Adrenal gland (tissue), 12 donors: ENCODE results near the gene MVB12B. TPM values are rescaled to one million over a fixed set of nuclear protein-coding genes. Genes with fewer than 3 reads are reported as not detected.
A peak's percentile ranks its signal among the peaks of the same experiment; 100 is the strongest.

Experiments
- DNase-seq, 7 donors: peaks; one replicate each; pipeline ENCODE4 v3.0.0-alpha.2; 2019 to 2020
- H3K27ac ChIP-seq, 5 donors: fragments of 200-600 bp; sonication (generic) in 4 of 5; 1 replicate in 3 of 5; 2 replicates in 2 of 5; pipeline versions ENCODE4 v1.5.1 to v1.8.0; 2016 to 2020; ENCODE audit warnings: mild to moderate bottlenecking in 1 of 5
- H3K27me3 ChIP-seq: fragments of 200-600 bp; 2 replicates; pipeline ENCODE4 v1.8.0; 2021
- H3K36me3 ChIP-seq, 2 donors: fragments of 200-600 bp; replicated peaks in 1 of 2; 1 replicate in 1 of 2; 2 replicates in 1 of 2; pipeline versions ENCODE4 v1.5.1 to v1.8.0; 2018 to 2022
- H3K4me1 ChIP-seq, 2 donors: fragments of 200-600 bp; replicated peaks in 1 of 2; 1 replicate in 1 of 2; 2 replicates in 1 of 2; pipeline versions ENCODE4 v1.5.1 to v1.8.0; 2018 to 2021
- H3K4me3 ChIP-seq, 4 donors: fragments of 200-600 bp; sonication (generic) in 3 of 4; one replicate each; pipeline ENCODE4 v1.5.1; 2016 to 2018
- H3K9me3 ChIP-seq, 3 donors: fragments of 200-600 bp; sonication (generic) in 1 of 3; replicated peaks in 1 of 3; 1 replicate in 2 of 3; 2 replicates in 1 of 3; pipeline versions ENCODE4 v1.5.1 to v1.8.0; 2016 to 2021
- POLR2A ChIP-seq, 2 donors: fragments of 450-650 bp; IDR thresholded peaks; one replicate each; pipeline ENCODE4 v1.6.1; 2017; ENCODE audit warnings: antibody characterized with exemption in 2 of 2, mild to moderate bottlenecking in 2 of 2, moderate library complexity in 1 of 2
- WGBS, 4 donors: extraction: QIAGEN DNeasy Blood & Tissue Kit in 2 of 4; methylation state at CpG; one replicate each; pipeline versions ENCODE4 v1.1.5 to v1.1.7; 2013 to 2017; 5-methylcytosine and 5-hydroxymethylcytosine counted together
- intact Hi-C, 2 donors: fragments of 100-400 bp; cut with DNase I; formaldehyde crosslinking; loops; one replicate each; pipeline versions ENCODE4 v1.14.1 to v1.15.0; 2022 to 2023
- polyA plus RNA-seq, 3 donors: library from polyadenylated mRNA; stranded (reverse); fragments of 200-250 nt in 2 of 3; fragments of 350-450 nt in 1 of 3; fragmentation: Illumina TruSeq in 1 of 3; extraction: RNeasy Lipid Tissue Mini Kit (QIAGEN cat#74804) in 1 of 3; gene quantifications; one replicate each; pipeline ENCODE4 v1.2.3, GENCODE V29; 2013 to 2014
- total RNA-seq, 9 donors: library from RNA; depleted of rRNA in 4 of 9; stranded (reverse); fragments of >200 nt in 4 of 9; fragments of 120-200 nt in 1 of 9; fragmentation: NEBNext Ultra II Directional in 1 of 9; extraction: Animal tissue kit (Norgen Biotek cat#: 25700) in 1 of 9; gene quantifications; one replicate each; pipeline versions ENCODE4 v1.1.0 to v1.2.4, GENCODE V29; 2013 to 2023
- TF ChIP-seq, protein P1 (sequence below), 6 experiments: fragments of 450-650 bp in 4 of 6; fragments of 200-600 bp in 2 of 6; sonication (generic) in 1 of 6; IDR thresholded peaks; 1 replicate in 5 of 6; 2 replicates in 1 of 6; pipeline versions ENCODE4 v1.5.1 to v1.8.0; 2016 to 2021; ENCODE audit warnings: antibody characterized with exemption in 6 of 6, mild to moderate bottlenecking in 2 of 6, moderate library complexity in 1 of 6
- donor health status: healthy with polysubstance abuse.
- donor health status: Bipolar disorder and iron deficiency.
- donor health status: DM: yes; HTN: yes; CAD: no.
- donor health status: DM: no; HTN: no; CAD: no.
- donor health status: DM: no; HTN: no; CAD: no.
- donor health status: DM: yes; HTN: yes; CAD: no.

Gene MVB12B
- total and polyA plus RNA-seq, 12 donors, result 3.7 to 20.5 (median 12.8) TPM

DNA sequence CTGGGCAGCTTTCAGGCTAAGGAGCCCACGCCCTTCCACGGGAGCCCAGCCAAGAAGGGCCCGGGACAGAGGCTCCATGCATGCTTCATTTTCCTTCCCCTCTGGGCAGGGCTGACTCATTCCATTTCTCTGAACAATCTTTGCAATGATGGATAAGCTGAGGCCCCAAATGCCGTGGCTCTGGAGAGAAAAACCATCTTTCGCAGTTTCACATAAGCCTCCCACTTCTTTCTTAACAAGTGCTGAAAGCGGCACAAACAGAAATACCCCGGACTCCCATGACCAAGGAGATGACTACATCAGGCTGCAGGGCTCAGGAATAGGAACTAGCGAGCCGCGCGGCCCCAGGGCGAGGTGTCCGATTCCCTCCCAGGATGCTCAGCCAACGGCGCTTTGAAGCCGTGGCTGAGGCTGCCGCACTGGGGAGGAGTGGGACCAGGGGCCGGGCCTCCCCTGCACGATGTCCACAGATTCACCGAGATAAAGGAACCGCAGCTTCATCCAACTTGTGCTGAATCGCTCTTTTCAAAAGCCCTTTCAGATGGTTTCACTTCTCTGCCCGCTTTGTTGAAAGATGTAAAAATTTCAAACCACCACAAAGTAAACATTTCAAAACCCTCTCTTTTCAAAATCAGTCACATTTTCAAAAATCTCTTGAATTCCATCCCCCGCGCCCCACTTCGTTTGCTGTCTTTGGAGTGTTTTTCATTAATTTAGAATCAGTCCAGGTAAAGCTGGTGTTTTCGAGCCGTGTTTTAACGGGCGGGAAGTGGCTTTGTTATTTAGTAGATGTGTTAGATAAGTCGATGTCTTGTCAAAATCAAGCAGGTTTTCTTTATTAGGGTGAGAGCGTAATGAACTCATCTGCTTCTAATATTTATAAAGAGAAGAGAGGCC lies 190.6 kb downstream of the MVB12B start:
- Histone ChIP-seq H3K27me3 (peaks cover 16% of the 10 kb centered on the region), H3K36me3 (no peaks in the 10 kb centered on the region), H3K4me1 (peaks cover 0 to 30% of the 10 kb centered on the region in 2 donors), H3K27ac (peak overlapping the region in 2 of 5 donors; percentile 62 to 65), H3K9me3 (no peaks in the 10 kb centered on the region), H3K4me3 (peak overlapping the region in 1 of 4 donors; percentile 41)
- 15 to 23% (median 19%) methylated on average over 20 to 32 of the region's 32 CpGs for WGBS, 4 donors
- DNase-seq, result peak in 5 of 7 donors; percentile 32 to 46 (median 38)
- TF ChIP-seq, protein P1, sequence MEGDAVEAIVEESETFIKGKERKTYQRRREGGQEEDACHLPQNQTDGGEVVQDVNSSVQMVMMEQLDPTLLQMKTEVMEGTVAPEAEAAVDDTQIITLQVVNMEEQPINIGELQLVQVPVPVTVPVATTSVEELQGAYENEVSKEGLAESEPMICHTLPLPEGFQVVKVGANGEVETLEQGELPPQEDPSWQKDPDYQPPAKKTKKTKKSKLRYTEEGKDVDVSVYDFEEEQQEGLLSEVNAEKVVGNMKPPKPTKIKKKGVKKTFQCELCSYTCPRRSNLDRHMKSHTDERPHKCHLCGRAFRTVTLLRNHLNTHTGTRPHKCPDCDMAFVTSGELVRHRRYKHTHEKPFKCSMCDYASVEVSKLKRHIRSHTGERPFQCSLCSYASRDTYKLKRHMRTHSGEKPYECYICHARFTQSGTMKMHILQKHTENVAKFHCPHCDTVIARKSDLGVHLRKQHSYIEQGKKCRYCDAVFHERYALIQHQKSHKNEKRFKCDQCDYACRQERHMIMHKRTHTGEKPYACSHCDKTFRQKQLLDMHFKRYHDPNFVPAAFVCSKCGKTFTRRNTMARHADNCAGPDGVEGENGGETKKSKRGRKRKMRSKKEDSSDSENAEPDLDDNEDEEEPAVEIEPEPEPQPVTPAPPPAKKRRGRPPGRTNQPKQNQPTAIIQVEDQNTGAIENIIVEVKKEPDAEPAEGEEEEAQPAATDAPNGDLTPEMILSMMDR (IDR thresholded peaks at IDR 0.05), result no peak
- TF ChIP-seq POLR2A (IDR thresholded peaks at IDR 0.05), result no peak
- intact Hi-C loops, result no loop called here

DNA sequence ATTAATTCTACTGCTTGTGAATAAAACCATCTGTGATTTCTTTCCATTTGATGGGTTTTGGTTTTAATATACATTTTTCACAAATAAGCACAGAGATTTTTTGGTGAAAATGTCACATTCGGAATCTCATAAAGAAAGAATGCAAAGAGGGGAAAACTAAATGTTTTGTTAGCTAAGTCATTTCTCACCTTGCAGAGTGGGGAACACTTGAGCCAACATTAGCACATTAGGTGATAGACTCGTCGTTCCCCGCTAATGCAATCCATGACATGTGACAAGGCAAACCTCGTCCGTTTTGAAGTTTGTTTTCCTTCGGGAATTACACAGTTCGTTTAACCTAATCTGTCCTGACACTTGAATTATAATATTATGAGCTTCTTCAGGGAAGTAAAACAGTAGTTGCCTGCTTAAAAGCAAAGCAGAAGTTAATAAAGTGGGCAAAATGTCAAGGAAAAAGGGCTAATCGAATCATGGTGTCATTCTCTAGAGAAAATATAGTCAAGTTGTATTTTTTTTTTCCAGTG lies 191.3 kb downstream of the MVB12B start:
- TF ChIP-seq, protein P1 (IDR thresholded peaks at IDR 0.05), result no peak
- no peak for TF ChIP-seq POLR2A (IDR thresholded peaks at IDR 0.05)
- Histone ChIP-seq H3K4me1 (peaks cover 0 to 30% of the 10 kb centered on the region in 2 donors), H3K36me3 (no peaks in the 10 kb centered on the region), H3K9me3 (no peaks in the 10 kb centered on the region), H3K27me3 (peaks cover 16% of the 10 kb centered on the region), H3K4me3 (peak overlapping the region in 1 of 4 donors; percentile 41), H3K27ac (no peak overlapping the region)
- intact Hi-C loops, result no loop called here
- DNase-seq, result no peak
- 27 to 37% (median 31%) methylated on average over 9 of the region's 9 CpGs for WGBS, 4 donors

DNA sequence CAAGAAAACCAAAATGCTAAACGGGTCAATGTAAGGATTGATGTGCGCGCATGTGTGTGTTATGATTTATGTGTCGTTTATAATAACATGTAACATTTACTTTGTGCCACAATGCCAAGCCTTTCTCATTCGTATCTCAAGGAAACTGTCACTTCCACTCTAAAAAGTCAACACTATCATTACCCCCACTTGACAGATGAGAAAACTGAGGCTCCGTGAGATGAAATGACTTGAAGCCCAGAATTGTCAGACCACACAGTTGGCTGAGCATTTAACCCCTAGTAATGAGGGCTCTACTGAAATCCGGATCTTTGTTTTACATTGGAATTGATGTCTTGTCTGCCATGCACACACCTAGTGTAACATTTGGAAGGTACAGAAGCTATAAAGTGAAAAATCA lies 192.1 kb downstream of the MVB12B start:
- H3K9me3 ChIP-seq, result no peaks in the 10 kb centered on the region
- H3K4me1 ChIP-seq, result peaks cover 0 to 29% of the 10 kb centered on the region in 2 donors
- intact Hi-C loops, result no loop called here
- no peak overlapping the region for H3K27ac ChIP-seq
- DNase-seq, result no peak
- no peak overlapping the region for H3K4me3 ChIP-seq
- 79 to 85% (median 82%) methylated on average over 7 of the region's 7 CpGs for WGBS, 4 donors
- no peaks in the 10 kb centered on the region for H3K36me3 ChIP-seq
- H3K27me3 ChIP-seq, result peaks cover 15% of the 10 kb centered on the region
- TF ChIP-seq, protein P1 (IDR thresholded peaks at IDR 0.05), result no peak
- no peak for TF ChIP-seq POLR2A (IDR thresholded peaks at IDR 0.05)

DNA sequence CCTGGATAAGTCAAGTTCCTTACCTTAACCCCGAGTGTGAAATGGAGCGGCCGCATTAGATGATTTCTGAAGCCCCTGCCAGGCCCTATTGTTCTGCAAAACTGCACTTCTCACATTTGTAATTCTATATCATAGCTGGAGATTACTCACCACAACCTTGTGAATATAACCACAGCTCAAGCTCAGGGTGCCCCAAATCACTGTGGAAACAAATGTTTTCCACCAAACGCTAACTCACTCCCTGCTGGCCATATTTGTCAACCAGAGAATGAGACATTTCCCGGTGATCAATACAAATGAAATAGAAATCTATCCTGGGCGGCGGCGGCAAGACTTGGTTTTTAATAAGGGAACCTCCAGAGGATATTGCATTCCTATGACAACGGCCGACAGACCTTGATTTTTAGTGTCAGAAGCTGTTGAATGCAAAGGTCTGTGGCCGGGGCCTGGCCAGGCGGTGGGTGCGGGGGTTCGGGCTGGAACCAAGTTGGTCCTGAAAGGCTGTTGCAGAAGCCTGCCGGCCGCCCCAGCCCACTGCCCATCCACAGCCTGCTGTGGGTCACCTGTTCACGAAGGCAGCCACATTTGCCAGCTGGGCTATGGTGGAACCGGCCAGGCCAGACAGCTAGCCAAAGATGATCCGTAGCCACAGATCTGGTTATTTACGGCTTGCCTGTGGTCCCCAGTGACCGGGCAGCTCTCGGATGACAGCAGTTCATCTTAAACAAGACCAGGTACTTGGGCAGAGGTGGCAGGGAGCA lies 193.2 kb downstream of the MVB12B start:
- no peak overlapping the region for H3K27ac ChIP-seq
- no peaks in the 10 kb centered on the region for H3K36me3 ChIP-seq
- DNase-seq, result no peak
- H3K4me1 ChIP-seq, result peaks cover 0 to 19% of the 10 kb centered on the region in 2 donors
- WGBS, 4 donors, result 82 to 90% (median 89%) methylated on average over 11 to 22 of the region's 22 CpGs
- peaks cover 6% of the 10 kb centered on the region for H3K27me3 ChIP-seq
- no peak overlapping the region for H3K4me3 ChIP-seq
- intact Hi-C loops, result no loop called here
- no peaks in the 10 kb centered on the region for H3K9me3 ChIP-seq
- no peak for TF ChIP-seq POLR2A (IDR thresholded peaks at IDR 0.05)
- TF ChIP-seq, protein P1 (IDR thresholded peaks at IDR 0.05), result no peak
